Fibroblast of villous mesenchyme (primary cell): Measurements from ENCODE around the gene FKBP10. TPM values are rescaled to one million over a fixed set of nuclear protein-coding genes. Genes with fewer than 3 reads are reported as not detected.

Experiments
- DNase-seq: peaks from one replicate; pipeline ENCODE4 v3.0.0-alpha.2; 2010; ENCODE audit warnings: low read depth
- H3K4me3 ChIP-seq: 2 replicates; pipeline ENCODE4 v1.5.1; 2011; ENCODE audit warnings: low read depth, mild to moderate bottlenecking, low read length
- total RNA-seq: library from RNA; depleted of rRNA; stranded (reverse); fragments of >200 nt; gene quantifications from 2 replicates; pipeline ENCODE4 v1.2.3, GENCODE V29; 2012
- TF ChIP-seq, protein P1 (sequence below): IDR thresholded peaks from 2 replicates; pipeline ENCODE4 v1.5.1; 2012; ENCODE audit warnings: low read depth, mild to moderate bottlenecking, low read length; ENCODE audit not compliant: insufficient read depth

The FKBP10 gene
- total RNA-seq, 1 donor = 228 TPM

DNA sequence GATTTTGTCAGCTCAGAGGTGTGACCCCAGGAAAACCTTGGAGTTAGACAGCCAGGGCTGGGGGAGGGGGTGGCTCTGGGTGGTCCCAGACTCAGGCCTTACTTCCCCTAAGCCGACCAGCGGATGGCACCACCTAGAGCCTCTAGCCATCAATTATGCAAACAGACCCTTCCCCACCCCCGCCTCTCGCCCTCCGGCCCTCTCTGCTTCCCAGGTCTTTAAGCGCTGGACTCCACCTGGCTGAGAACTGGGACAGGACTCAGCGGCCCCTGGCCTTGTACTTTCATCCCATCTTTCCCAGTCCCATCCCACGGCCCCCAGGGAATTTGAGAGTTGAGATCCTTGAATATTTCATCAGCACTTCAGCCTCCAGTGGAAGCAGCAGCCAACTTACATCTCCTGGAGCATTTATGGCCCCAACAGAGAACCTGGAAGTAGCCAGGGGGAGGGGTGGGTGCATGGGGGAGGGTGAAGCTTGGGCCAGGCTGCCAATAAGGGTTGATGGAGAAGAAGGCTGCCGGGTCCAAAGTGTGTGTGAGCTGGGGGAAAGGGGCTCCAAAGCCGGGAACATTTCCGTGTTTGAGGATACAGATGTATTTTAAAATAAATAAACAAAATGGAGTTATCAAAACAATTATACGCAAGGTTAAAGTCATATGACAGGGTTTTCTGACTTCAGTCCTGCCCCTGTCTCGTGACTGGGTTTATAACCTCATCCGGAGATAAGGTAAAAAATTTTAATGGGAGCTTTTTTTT is 18.8 kb upstream of the FKBP10 start:
- peak overlapping the region; percentile 14 for H3K4me3 ChIP-seq
- peak; percentile 92 for DNase-seq
- TF ChIP-seq, protein P1, sequence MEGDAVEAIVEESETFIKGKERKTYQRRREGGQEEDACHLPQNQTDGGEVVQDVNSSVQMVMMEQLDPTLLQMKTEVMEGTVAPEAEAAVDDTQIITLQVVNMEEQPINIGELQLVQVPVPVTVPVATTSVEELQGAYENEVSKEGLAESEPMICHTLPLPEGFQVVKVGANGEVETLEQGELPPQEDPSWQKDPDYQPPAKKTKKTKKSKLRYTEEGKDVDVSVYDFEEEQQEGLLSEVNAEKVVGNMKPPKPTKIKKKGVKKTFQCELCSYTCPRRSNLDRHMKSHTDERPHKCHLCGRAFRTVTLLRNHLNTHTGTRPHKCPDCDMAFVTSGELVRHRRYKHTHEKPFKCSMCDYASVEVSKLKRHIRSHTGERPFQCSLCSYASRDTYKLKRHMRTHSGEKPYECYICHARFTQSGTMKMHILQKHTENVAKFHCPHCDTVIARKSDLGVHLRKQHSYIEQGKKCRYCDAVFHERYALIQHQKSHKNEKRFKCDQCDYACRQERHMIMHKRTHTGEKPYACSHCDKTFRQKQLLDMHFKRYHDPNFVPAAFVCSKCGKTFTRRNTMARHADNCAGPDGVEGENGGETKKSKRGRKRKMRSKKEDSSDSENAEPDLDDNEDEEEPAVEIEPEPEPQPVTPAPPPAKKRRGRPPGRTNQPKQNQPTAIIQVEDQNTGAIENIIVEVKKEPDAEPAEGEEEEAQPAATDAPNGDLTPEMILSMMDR = no peak

DNA sequence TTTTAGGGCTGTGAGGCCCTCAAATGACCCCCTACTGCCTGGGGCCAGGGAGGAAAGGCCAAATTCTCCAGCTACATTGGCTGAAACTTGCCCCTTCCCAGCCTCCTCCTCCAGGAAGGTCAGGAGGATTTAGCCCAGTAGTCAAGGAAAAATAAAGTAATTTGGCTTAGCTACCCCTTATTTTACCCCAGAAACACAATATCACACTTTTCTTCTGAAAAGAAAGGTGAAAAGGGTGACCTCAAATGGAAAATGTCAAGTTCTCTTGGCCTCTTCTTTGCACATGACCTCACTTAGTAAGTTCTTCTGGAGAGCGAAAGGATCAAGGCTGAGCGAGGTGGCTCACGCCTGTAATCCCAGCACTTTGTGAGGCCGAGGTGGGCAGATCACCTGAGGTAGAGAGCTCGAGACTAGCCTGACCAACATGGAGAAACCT is 18.2 kb upstream of the FKBP10 start:
- TF ChIP-seq, protein P1 = no peak
- no peak for DNase-seq

DNA sequence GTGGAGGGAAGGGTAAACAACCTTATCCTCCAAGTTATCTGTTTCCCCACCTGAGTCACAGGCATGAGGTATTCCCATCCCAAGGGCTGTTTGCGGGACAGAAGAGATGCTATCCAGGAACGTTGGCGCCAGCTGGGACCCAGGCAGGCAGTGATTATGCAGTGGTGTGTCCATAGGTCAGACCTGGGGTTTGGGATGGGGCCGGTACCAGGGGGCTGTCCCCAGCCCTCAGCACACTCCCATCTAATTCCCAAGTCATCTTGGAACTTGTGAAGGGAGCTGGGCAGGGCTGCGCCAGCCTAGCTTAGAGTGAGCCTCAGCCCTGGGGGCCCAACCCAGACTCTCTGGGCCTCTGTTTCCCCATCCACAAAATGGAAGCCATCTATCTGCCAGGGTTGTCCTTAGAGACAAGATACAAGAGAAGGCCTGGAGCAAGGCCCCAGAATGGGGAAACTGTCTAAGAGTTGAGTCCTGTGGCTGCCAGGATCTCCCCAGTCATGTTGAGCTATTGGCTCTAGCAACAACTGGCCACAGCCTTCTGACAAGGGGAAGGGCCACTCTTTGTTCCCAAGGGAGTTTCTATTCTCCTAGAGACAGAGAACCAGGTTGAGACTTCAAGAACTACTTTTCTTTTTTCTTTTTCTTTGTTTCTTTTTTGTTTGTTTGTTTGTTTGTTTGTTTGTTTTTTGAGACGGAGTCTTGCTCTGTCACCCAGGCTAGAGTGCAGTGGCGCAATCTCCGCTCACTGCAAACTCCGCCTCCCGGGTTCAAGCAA is 16.5 kb upstream of the FKBP10 start:
- DNase-seq = peak; percentile 28
- TF ChIP-seq, protein P1 = no peak
- no peak overlapping the region for H3K4me3 ChIP-seq

More for the DNA sequence above, 18.2 kb upstream of the FKBP10 start:
- no peak overlapping the region for H3K4me3 ChIP-seq

DNA sequence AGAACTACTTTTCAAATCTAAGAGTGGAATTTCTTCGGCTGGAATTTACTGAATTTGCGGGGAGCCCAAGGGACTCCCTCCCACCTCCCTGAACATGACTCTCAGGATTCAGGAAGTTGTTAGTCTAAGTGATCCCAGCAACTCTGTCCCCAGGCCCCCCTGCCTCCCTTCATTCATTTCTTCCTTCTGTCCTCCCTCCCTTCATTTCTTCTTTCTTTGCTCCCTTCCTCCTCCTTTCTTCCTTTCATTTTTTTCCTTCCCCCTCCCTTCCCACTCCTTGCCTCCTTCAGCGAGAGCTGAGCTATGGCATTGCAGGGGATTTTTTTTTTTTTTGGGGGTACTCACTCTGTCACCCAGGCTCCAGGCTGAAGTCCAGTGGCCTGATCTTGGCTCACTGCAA is 15.4 kb upstream of the FKBP10 start:
- TF ChIP-seq, protein P1 = no peak
- no peak overlapping the region for H3K4me3 ChIP-seq
- no peak for DNase-seq

DNA sequence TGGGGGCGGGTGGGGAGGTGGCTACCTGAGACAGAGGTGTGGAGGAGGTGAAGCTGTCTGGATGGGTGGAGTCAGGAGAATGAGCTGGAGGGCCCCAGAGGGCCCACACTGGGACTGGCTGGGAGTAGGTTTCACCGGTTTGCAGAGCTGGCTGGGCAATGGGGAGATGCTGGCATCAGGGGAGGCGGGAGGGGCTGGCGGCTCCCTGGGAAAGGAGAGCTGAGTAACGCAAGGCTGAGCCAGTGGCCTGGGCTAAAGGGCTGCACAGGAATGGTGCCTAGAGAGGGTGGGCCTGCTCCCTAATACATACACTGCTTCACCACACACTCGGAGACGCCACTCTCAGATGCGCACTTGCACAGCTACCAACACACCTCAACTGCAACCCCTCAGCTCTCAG is 13.4 kb upstream of the FKBP10 start:
- no peak for DNase-seq
- TF ChIP-seq, protein P1 = no peak
- H3K4me3 ChIP-seq = no peak overlapping the region

DNA sequence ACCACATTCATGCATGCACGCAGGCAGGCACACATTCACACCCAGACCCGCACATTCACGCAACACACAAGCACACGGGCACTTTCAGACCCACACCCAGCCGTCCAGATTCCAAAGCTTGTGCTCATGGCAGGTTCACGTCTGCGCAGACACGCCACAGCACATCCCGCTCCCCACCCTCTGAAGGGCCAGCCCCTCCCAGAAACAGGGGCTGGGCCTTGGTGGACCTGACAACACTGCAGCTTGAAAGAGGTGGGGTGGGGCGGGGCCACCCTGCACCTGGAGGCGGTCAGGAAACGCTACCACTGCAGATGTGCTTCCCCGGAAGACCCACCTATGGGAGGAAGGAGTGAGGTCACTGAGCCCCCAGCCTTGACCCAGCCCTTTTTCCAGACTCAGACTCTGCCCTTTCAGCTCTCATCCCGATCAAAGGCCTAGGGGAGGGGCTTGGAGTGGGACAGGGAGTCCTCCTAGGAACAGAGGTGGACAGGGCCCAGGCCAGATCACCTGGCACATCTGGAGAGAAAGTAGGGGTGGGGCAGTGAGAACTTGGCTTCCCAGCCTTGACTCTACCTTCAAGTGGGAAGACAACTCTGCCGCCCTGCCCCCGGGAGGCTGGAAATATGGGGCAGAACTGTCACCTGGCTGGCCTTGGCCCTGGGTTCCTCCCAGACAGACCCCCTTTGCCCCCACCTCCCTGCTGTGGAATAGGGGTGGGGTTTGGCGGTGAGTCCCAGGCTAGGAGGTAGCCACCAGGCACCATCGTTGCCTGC is 12.0 kb upstream of the FKBP10 start:
- no peak overlapping the region for H3K4me3 ChIP-seq
- TF ChIP-seq, protein P1 = no peak
- DNase-seq = peak; percentile 75
